Loucy (cell line): ENCODE results near the gene C12orf57.

Experiments used
- H2AFZ ChIP-seq: fragments of 200-600 bp; sonication (generic); 2 replicates; pipeline ENCODE4 v1.6.0; 2016; ENCODE audit warnings: antibody characterized with exemption, mild to moderate bottlenecking, low read length, moderate library complexity
- H3F3A ChIP-seq: fragments of 200-600 bp; 2 replicates; pipeline ENCODE4 v1.6.0; 2016; ENCODE audit warnings: antibody characterized with exemption, low read depth, mild to moderate bottlenecking
- H3K27me3 ChIP-seq: fragments of 200-600 bp; sonication (generic); 2 replicates; pipeline ENCODE4 v1.6.1; 2014; ENCODE audit warnings: low read length, mild to moderate bottlenecking; ENCODE audit not compliant: insufficient read depth, poor library complexity, severe bottlenecking
- H3K36me3 ChIP-seq: fragments of 200-600 bp; sonication (generic); 2 replicates; pipeline ENCODE4 v1.6.1; 2016; ENCODE audit warnings: low read length; ENCODE audit not compliant: insufficient read depth
- H3K4me1 ChIP-seq: fragments of 200-600 bp; sonication (generic); 2 replicates; pipeline ENCODE4 v1.5.1; 2014; ENCODE audit warnings: low read length, mild to moderate bottlenecking; ENCODE audit not compliant: insufficient read depth, poor library complexity, severe bottlenecking
- H3K4me2 ChIP-seq: fragments of 200-600 bp; sonication (generic); 2 replicates; pipeline ENCODE4 v1.6.0; 2014; ENCODE audit warnings: antibody characterized with exemption, low read length, low read depth, mild to moderate bottlenecking; ENCODE audit not compliant: poor library complexity, severe bottlenecking
- H3K4me3 ChIP-seq: fragments of 200-600 bp; sonication (generic); 2 replicates; pipeline ENCODE4 v1.5.1; 2014; ENCODE audit warnings: low read length, mild to moderate bottlenecking, mixed read lengths; ENCODE audit not compliant: poor library complexity, severe bottlenecking
- H3K79me2 ChIP-seq: fragments of 200-600 bp; sonication (generic); 2 replicates; pipeline ENCODE4 v1.6.1; 2014; ENCODE audit warnings: low read length; ENCODE audit not compliant: insufficient read depth
- H3K9ac ChIP-seq: fragments of 200-600 bp; sonication (generic); 2 replicates; pipeline ENCODE4 v1.6.0; 2014; ENCODE audit warnings: mild to moderate bottlenecking, low read depth, low read length, moderate library complexity; ENCODE audit not compliant: poor library complexity, severe bottlenecking
- H3K9me2 ChIP-seq: fragments of 200-600 bp; sonication (generic); replicated peaks from 2 replicates; pipeline ENCODE4 v1.6.1; 2016; ENCODE audit warnings: low read depth, low read length, mixed read lengths
- H3K9me3 ChIP-seq: fragments of 200-600 bp; sonication (generic); 2 replicates; pipeline ENCODE4 v1.6.1; 2014; ENCODE audit warnings: mild to moderate bottlenecking, antibody characterized with exemption, low read length, low read depth; ENCODE audit not compliant: insufficient read depth
- H4K20me1 ChIP-seq: fragments of 200-600 bp; sonication (generic); 2 replicates; pipeline ENCODE4 v1.6.0; 2014; ENCODE audit warnings: antibody characterized with exemption, low read length, mild to moderate bottlenecking; ENCODE audit not compliant: insufficient read depth, poor library complexity, severe bottlenecking
- CTCF ChIP-seq: fragments of 200-600 bp; sonication (generic); conservative IDR thresholded peaks from 2 replicates; pipeline ENCODE4 v1.5.1; 2014; ENCODE audit warnings: mild to moderate bottlenecking, antibody characterized with exemption, low read length
- EZH2phosphoT487 ChIP-seq: fragments of 200-600 bp; IDR thresholded peaks from 2 replicates; pipeline ENCODE4 v1.6.1; 2018; ENCODE audit warnings: antibody characterized with exemption, mild to moderate bottlenecking, moderate library complexity, borderline replicate concordance

Gene C12orf57

GRCh38 chr12:6967651-6968100 lies 23.9 kb downstream of the C12orf57 start:
- Histone ChIP-seq H3F3A (peaks cover 13% of the 10 kb centered on the region), H3K36me3 (peaks cover 27% of the 10 kb centered on the region; the same call in 1 of the 2 replicates), H3K9me2 (no peaks in the 10 kb centered on the region), H3K9me3 (no peaks in the 10 kb centered on the region), H3K4me2 (peak overlapping the region; percentile 99), H3K4me3 (no peak overlapping the region), H4K20me1 (peaks cover 17% of the 10 kb centered on the region), H3K9ac (no peak overlapping the region), H3K79me2 (peaks cover 56% of the 10 kb centered on the region), H3K27me3 (no peaks in the 10 kb centered on the region), H2AFZ (no peak overlapping the region), H3K4me1 (peaks cover 34% of the 10 kb centered on the region)
- TF ChIP-seq CTCF (no peak), EZH2phosphoT487 (no peak)

- Histone ChIP-seq H3K9me3 (no peaks in the 10 kb centered on the region), H3K4me1 (peaks cover 34% of the 10 kb centered on the region), H3K9me2 (no peaks in the 10 kb centered on the region), H3K4me3 (peak overlapping the region; percentile 89), H2AFZ (no peak overlapping the region), H4K20me1 (peaks cover 17% of the 10 kb centered on the region), H3K27me3 (no peaks in the 10 kb centered on the region), H3F3A (peaks cover 13% of the 10 kb centered on the region), H3K79me2 (peaks cover 62% of the 10 kb centered on the region), H3K9ac (peak overlapping the region; percentile 96), H3K4me2 (peak overlapping the region; percentile 99), H3K36me3 (peaks cover 27% of the 10 kb centered on the region; the same call in 1 of the 2 replicates)
- TF ChIP-seq EZH2phosphoT487 (no peak), CTCF (no peak)
These were observed 24.6 kb downstream of the C12orf57 start for GRCh38 chr12:6968426-6968825.

DNA sequence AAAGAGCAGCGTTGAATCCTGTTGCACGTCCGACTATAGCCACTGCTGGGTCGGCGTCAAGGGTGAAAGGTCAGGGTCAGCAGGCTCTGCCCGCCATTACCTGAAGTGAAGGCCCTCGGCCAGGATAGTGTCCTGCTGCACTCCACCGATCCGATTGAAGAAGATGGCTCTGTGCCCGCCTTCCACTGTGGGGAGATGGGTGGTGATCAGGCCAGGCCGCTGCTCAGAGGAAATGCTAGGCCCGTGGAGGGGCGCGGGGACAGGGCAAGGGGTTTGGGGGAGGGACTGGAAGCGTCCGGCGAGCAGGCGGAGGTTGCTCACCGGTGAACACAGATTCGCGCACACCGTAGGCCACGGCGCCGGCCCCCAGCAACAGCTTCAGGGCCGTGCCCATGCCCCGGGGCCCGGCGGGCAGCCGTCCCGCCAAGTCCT lies 26.3 kb downstream of the C12orf57 start:
- Histone ChIP-seq H4K20me1 (peaks cover 17% of the 10 kb centered on the region), H3K36me3 (peaks cover 37% of the 10 kb centered on the region; the same call in 1 of the 2 replicates), H3K9ac (peak overlapping the region; percentile 96), H3K9me2 (no peaks in the 10 kb centered on the region), H3K4me3 (peak overlapping the region; percentile 89), H3F3A (peaks cover 9% of the 10 kb centered on the region), H3K4me2 (peak overlapping the region; percentile 99), H3K9me3 (no peaks in the 10 kb centered on the region), H3K79me2 (peaks cover 62% of the 10 kb centered on the region), H3K27me3 (no peaks in the 10 kb centered on the region), H3K4me1 (peaks cover 28% of the 10 kb centered on the region), H2AFZ (0 out of 2 replicates have a peak overlapping the region, but pooled peaks have one; percentile 44)
- TF ChIP-seq CTCF (no peak), EZH2phosphoT487 (no peak)
